Measurements from ENCODE around the gene HDAC8.

DNA sequence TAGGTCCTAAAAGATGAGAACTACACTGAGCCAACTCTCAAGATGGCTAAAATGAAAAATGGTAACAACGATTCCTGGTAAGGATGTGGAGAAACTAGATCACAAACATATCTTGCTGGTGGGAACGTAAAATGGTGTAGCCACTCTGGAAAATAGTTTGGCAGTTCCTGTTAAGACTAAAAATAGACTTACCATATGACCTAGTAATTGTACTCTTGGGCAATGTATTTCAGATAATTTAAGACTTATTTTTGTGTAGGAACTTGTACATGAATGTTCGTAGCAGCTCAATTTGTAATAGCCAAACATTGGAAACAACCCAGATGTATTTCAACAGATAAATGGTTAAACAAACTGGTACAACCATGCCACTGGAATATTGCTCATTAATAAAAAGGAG, 106.2 kb downstream of the HDAC8 start:
- no peak for TF ChIP-seq EZH2 (IDR thresholded peaks at IDR 0.05; ENCODE audit: borderline replicate concordance, insufficient read depth, low read depth, low read length, poor library complexity, severe bottlenecking)
- TF ChIP-seq, protein P1, sequence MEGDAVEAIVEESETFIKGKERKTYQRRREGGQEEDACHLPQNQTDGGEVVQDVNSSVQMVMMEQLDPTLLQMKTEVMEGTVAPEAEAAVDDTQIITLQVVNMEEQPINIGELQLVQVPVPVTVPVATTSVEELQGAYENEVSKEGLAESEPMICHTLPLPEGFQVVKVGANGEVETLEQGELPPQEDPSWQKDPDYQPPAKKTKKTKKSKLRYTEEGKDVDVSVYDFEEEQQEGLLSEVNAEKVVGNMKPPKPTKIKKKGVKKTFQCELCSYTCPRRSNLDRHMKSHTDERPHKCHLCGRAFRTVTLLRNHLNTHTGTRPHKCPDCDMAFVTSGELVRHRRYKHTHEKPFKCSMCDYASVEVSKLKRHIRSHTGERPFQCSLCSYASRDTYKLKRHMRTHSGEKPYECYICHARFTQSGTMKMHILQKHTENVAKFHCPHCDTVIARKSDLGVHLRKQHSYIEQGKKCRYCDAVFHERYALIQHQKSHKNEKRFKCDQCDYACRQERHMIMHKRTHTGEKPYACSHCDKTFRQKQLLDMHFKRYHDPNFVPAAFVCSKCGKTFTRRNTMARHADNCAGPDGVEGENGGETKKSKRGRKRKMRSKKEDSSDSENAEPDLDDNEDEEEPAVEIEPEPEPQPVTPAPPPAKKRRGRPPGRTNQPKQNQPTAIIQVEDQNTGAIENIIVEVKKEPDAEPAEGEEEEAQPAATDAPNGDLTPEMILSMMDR (IDR thresholded peaks at IDR 0.05): no peak

Measured in B cell (primary cell).